ENCODE measurements around the gene GPR137C. TPM values are rescaled to one million over a fixed set of nuclear protein-coding genes. Genes with fewer than 3 reads are reported as not detected.

Gene GPR137C
- total and polyA plus RNA-seq, 10 of the 15 experiments (the other 5 are each of a cell fraction or from before 2014, with no cell fraction given), result 0.03 to 0.72 (median 0.22) TPM

GRCh38 chr14:52552063-52552988 lies at the start of gene GPR137C, which contains the start of gene TXNDC16 (continued):
- no peak for TF ChIP-seq BCL3 (IDR thresholded peaks at IDR 0.05; ENCODE audit: borderline replicate concordance, insufficient read depth, low read depth, low read length, poor library complexity, severe bottlenecking)
- TF ChIP-seq FOXM1 (IDR thresholded peaks at IDR 0.05; ENCODE audit: low read depth, low read length), result no peak
- no peak for TF ChIP-seq NR2C2 (IDR thresholded peaks at IDR 0.05; ENCODE audit: borderline replicate concordance, control insufficient read depth, insufficient read length, low read depth)
- TF ChIP-seq, protein P1, sequence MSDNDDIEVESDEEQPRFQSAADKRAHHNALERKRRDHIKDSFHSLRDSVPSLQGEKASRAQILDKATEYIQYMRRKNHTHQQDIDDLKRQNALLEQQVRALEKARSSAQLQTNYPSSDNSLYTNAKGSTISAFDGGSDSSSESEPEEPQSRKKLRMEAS (IDR thresholded peaks at IDR 0.05; ENCODE audit: low read depth, low read length), result peak; percentile 78; the same call in 1 of the 2 replicates
- TF ChIP-seq, protein P2, sequence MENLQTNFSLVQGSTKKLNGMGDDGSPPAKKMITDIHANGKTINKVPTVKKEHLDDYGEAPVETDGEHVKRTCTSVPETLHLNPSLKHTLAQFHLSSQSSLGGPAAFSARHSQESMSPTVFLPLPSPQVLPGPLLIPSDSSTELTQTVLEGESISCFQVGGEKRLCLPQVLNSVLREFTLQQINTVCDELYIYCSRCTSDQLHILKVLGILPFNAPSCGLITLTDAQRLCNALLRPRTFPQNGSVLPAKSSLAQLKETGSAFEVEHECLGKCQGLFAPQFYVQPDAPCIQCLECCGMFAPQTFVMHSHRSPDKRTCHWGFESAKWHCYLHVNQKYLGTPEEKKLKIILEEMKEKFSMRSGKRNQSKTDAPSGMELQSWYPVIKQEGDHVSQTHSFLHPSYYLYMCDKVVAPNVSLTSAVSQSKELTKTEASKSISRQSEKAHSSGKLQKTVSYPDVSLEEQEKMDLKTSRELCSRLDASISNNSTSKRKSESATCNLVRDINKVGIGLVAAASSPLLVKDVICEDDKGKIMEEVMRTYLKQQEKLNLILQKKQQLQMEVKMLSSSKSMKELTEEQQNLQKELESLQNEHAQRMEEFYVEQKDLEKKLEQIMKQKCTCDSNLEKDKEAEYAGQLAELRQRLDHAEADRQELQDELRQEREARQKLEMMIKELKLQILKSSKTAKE (IDR thresholded peaks at IDR 0.05; ENCODE audit: low read depth, poor library complexity, severe bottlenecking), result no peak
- TF ChIP-seq USF2 (IDR thresholded peaks at IDR 0.05; ENCODE audit: borderline replicate concordance, low read depth, low read length), result peak; percentile 48
- no peak for TF ChIP-seq SUZ12 (IDR thresholded peaks at IDR 0.05; ENCODE audit: unreplicated experiment)
- TF ChIP-seq RUNX3 (IDR thresholded peaks at IDR 0.05; ENCODE audit: low read length), result no peak
- no peak for TF ChIP-seq MYC (IDR thresholded peaks at IDR 0.05; ENCODE audit: insufficient read depth, insufficient read length, insufficient replicate concordance, low read length, severe bottlenecking)
- no peak for TF ChIP-seq JUNB (IDR thresholded peaks at IDR 0.05)
- TF ChIP-seq, protein P3, sequence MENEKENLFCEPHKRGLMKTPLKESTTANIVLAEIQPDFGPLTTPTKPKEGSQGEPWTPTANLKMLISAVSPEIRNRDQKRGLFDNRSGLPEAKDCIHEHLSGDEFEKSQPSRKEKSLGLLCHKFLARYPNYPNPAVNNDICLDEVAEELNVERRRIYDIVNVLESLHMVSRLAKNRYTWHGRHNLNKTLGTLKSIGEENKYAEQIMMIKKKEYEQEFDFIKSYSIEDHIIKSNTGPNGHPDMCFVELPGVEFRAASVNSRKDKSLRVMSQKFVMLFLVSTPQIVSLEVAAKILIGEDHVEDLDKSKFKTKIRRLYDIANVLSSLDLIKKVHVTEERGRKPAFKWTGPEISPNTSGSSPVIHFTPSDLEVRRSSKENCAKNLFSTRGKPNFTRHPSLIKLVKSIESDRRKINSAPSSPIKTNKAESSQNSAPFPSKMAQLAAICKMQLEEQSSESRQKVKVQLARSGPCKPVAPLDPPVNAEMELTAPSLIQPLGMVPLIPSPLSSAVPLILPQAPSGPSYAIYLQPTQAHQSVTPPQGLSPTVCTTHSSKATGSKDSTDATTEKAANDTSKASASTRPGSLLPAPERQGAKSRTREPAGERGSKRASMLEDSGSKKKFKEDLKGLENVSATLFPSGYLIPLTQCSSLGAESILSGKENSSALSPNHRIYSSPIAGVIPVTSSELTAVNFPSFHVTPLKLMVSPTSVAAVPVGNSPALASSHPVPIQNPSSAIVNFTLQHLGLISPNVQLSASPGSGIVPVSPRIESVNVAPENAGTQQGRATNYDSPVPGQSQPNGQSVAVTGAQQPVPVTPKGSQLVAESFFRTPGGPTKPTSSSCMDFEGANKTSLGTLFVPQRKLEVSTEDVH (IDR thresholded peaks at IDR 0.05; ENCODE audit: low read depth, partially characterized antibody), result peak; percentile 71
- peak; percentile 96; the same call in 1 of the 2 replicates for TF ChIP-seq SIN3A (IDR thresholded peaks at IDR 0.05; ENCODE audit: low read depth, low read length)
- 0 out of 2 replicates have a peak, but pooled peaks have one; percentile 29 for TF ChIP-seq NBN (IDR thresholded peaks at IDR 0.05)
- no peak for TF ChIP-seq MTA2 (IDR thresholded peaks at IDR 0.05; ENCODE audit: low read depth)
- TF ChIP-seq ATF7 (IDR thresholded peaks at IDR 0.05; ENCODE audit: low read depth), result no peak
- TF ChIP-seq, protein P4, sequence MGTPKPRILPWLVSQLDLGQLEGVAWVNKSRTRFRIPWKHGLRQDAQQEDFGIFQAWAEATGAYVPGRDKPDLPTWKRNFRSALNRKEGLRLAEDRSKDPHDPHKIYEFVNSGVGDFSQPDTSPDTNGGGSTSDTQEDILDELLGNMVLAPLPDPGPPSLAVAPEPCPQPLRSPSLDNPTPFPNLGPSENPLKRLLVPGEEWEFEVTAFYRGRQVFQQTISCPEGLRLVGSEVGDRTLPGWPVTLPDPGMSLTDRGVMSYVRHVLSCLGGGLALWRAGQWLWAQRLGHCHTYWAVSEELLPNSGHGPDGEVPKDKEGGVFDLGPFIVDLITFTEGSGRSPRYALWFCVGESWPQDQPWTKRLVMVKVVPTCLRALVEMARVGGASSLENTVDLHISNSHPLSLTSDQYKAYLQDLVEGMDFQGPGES (IDR thresholded peaks at IDR 0.05), result peak; percentile 89
- 0 out of 2 replicates have a peak, but pooled peaks have one; percentile 3 for TF ChIP-seq PAX5 (IDR thresholded peaks at IDR 0.05; ENCODE audit: borderline replicate concordance, low read depth, low read length)
- TF ChIP-seq HCFC1 (IDR thresholded peaks at IDR 0.05; ENCODE audit: low read length), result no peak; the same call in 1 of the 2 replicates
- no peak for TF ChIP-seq TBL1XR1 (IDR thresholded peaks at IDR 0.05; ENCODE audit: low read depth, low read length)

Data from GM12878 (cell line).